Head of caudate nucleus (tissue), 42 donors: ENCODE results near the gene LPAR3.
A peak's percentile ranks its signal among the peaks of the same experiment; 100 is the strongest.

Experiments
- DNase-seq, 42 donors: peaks; one replicate each; pipeline versions ENCODE4 v3.0.0 to v3.0.0-alpha.2; 2020 to 2021; ENCODE audit warnings: mixed read lengths in 7 of 42
- intact Hi-C: fragments of 100-400 bp; cut with DNase I; formaldehyde crosslinking; loops from one replicate; pipeline ENCODE4 v1.15.0; 2022

The LPAR3 gene, protein sequence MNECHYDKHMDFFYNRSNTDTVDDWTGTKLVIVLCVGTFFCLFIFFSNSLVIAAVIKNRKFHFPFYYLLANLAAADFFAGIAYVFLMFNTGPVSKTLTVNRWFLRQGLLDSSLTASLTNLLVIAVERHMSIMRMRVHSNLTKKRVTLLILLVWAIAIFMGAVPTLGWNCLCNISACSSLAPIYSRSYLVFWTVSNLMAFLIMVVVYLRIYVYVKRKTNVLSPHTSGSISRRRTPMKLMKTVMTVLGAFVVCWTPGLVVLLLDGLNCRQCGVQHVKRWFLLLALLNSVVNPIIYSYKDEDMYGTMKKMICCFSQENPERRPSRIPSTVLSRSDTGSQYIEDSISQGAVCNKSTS

DNA sequence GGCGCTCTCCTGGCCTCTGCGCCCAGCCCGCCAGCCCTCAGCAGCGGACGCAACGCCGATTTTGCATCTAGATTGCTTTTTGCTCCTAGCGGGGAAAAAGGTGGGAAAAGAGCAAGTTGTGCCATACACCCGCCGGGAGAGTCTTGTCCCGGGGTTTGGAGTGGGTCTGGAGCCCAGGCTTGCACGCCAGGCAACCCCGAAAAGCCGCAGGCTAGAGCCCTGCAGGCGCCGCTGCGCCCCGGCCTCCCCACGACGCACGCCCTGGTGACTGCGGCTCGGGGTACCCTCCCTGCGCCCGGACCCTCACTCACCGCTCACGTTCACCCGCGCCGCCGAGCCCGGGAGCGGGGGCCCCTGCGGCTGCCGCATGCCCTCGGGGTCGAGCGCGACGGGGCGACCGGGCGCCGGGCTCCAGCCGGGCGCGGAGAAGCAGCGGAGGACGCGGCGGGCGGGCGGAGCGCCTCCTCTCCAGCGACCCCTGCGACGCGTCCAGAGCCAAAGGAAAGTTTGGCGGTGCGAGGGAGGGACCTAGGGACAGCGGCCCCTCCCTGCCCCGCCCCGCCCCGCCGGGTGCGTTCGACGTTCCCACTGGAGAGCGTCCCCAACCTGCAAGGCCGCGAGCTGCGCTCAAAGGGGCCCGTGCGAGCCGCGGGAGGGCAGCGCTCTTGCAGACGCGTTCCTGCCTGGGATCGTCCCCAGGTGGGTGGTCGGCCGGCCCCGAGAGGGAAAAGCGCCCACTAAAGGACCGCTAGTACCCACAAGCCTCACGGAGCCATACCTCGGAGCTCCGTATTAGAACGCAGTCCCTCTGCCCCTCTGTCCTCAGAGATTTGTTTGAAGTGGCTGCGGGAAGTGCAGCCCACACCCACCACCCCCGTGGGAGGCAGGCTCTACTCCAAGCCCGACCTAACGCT lies at the start of gene LPAR3:
Gene LPAR3 (minus strand): TSS at position 502 of the 914 bp plus-strand sequence. CDS start 27,086 bp downstream, outside the sequence.
- peak in 1 of 42 donors; percentile 9 for DNase-seq
- intact Hi-C loops = no loop called here

- no peak for DNase-seq
- intact Hi-C loops = no loop called here
Measured at GRCh38 chr1:84941843-84942242, 48.8 kb upstream of the LPAR3 start.

GRCh38 chr1:84940481-84940880 lies 47.5 kb upstream of the LPAR3 start:
- DNase-seq = peak in 13 of 42 donors; percentile 7 to 68 (median 30)
- intact Hi-C loops = no loop called here

- intact Hi-C loops = loop anchor here (10.0 kb wide), 1 partner anchor 175 kb away; no protein-coding TSS in a partner anchor
- no peak for DNase-seq
Measured at GRCh38 chr1:84939761-84940160, 46.8 kb upstream of the LPAR3 start.

GRCh38 chr1:84939151-84939550 lies 46.1 kb upstream of the LPAR3 start:
- no peak for DNase-seq
- intact Hi-C loops = loop anchor here (10.0 kb wide), 1 partner anchor 174 kb away; no protein-coding TSS in a partner anchor

- intact Hi-C loops = loop anchor here (10.0 kb wide), 1 partner anchor 171 kb away; no protein-coding TSS in a partner anchor
- peak in 27 of 42 donors; percentile 16 to 79 (median 57) for DNase-seq
Measured at GRCh38 chr1:84936116-84936810, 43.3 kb upstream of the LPAR3 start.

GRCh38 chr1:84933011-84933611 lies 40.1 kb upstream of the LPAR3 start:
- DNase-seq = no peak
- intact Hi-C loops = loop anchor here (10.0 kb wide), 1 partner anchor 168 kb away; no protein-coding TSS in a partner anchor

DNA sequence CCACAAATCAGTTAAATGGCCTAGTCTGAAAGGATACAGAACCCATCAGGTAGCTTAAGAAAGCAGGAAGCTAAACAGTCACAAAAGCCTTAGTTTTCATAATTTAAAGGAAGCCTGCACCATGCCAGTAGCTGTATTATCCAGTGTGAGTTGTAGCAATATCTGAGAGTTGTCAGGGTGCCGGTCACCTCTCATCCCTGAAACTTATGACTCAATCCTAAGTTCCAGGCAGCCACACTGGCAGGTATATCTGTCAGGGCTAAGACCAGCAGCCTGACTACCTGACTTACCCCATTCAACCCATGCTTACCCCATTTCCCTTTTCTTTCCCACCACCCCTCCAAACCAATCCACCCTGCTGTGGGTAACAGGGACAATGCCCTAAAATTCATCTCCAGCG lies 37.8 kb upstream of the LPAR3 start:
- intact Hi-C loops = loop anchor here (10.0 kb wide), 1 partner anchor 166 kb away; no protein-coding TSS in a partner anchor
- no peak for DNase-seq

- DNase-seq = no peak
- intact Hi-C loops = loop anchor here (10.0 kb wide), 1 partner anchor 166 kb away; no protein-coding TSS in a partner anchor
Measured at GRCh38 chr1:84930329-84930728, 37.3 kb upstream of the LPAR3 start.

- no peak for DNase-seq
- intact Hi-C loops = no loop called here
Measured at GRCh38 chr1:84929581-84929980, 36.6 kb upstream of the LPAR3 start.

GRCh38 chr1:84928979-84929378 lies 36.0 kb upstream of the LPAR3 start:
- no peak for DNase-seq
- intact Hi-C loops = no loop called here

GRCh38 chr1:84923317-84923716 lies 30.3 kb upstream of the LPAR3 start:
- no peak for DNase-seq
- intact Hi-C loops = no loop called here

DNA sequence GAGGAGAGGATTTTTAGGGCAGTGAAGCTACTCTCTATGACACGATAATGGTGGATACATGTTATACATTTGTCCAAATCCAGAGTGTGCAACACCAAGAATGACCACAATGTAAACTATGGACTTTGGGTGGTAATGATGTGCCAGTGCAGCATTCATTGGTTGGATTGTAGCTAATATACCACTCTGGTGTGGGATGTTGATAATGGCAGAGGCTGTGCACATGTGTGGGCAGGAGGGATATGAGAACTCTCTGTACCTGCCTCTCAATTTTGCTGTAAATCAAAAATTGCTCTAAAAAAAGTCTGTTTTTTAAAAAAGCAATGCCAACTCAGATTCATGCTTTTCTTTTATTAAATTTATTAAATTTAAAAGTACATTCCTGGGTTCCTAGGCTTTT lies 27.2 kb upstream of the LPAR3 start:
- intact Hi-C loops = no loop called here
- peak in 25 of 42 donors; percentile 13 to 70 (median 38) for DNase-seq

DNA sequence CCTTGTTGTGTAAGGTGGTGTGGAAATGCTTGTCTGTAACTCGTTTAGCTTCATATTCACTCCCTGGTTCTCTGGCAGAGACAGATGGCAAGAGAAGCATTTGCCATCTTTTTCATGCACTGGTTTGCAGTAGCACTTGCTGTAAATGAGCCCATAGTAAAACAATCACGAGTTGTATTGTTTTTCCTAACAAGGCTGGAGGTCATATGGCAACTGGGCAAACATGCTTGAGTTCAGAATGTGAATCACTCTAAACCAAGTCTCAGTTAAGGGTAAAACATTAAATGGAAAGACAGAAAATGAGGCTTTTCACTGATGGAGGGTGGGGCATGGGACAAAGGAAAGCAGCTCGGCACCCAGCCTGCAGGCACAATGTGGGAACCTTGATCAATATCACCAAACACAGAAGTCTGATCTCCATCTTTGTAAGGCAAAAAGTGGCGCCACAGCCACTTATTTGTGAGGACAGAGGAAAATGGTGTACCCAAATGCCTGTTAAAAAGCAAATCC lies 26.5 kb upstream of the LPAR3 start:
- no peak for DNase-seq
- intact Hi-C loops = no loop called here

DNA sequence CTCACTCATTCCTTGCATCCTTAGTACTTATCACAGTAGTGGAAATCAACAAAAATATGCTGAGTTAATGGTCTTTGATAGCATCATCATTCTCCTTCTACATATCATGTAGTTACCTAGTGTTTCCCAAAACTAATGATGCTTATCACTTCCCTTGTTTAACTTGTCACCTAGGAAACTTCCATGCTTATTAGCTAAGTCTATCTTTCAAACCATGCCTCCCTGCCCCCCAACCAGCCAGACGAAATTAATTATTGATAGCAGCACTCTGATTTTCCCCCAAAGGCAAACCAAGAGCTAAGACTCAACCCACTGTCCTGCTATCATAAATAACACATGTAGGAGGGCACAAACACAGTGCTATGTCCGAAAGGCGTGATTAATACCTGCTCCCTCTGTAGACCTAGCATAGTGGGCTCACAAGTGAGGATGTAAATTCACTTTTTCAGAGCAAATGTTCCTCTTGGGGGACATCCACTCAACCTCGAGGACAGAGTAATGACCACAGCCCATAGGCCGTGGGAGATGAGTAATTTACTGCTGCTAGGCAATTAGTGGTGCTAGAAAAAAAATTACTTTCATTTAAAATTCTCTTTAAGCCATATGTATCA lies 25.8 kb upstream of the LPAR3 start:
- intact Hi-C loops = no loop called here

DNA sequence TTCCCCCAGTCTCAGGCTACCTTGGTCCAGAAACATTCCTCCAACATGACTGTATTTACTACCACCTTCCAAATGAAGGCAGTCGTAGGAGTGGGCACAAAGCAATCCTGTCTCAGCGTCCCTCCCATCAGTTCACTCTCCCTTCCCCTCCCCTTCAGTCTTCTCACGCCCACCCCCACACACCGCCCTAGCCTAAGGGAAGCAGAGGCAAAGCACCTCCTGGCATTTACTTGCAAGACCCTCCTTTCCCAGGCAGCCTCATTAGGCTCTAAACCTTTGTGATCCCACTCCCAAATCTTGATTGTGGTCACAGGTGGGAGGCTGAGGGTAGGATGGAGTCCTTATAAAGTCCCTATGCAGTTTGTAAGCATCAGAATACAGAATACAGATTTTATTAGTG lies 23.9 kb upstream of the LPAR3 start:
- intact Hi-C loops = no loop called here
- no peak for DNase-seq

More for the DNA sequence above, 25.8 kb upstream of the LPAR3 start:
- no peak for DNase-seq

DNA sequence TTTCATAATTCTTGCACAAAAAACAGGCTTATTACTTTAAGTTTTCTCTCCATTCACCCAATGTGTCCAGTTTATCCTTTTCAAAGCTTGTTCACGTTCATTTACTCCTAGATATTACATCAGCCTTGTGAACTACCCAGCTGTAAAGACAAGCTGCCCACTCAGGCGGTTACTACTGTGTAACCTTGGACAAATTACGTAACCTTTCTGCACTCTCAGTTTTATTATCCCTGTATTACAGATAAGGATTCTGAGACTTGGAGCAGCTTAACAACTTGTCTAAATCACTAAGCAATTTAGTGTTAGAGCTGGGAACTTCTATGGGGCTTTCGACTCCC lies 20.5 kb upstream of the LPAR3 start:
- DNase-seq = no peak
- intact Hi-C loops = no loop called here
